ENCODE results near the gene ASXL2.
"Not testable (repeated sequence)": the region's sequence is repeated elsewhere in the genome, so short reads cannot be mapped to it uniquely, and the experiment has no call there.

The ASXL2 gene

GRCh38 chr2:25887624-25888242 lies 9.4 kb upstream of the ASXL2 start:
- no peak for DNase-seq

- no peak for DNase-seq
These were observed 7.6 kb upstream of the ASXL2 start for GRCh38 chr2:25885933-25886332.

DNA sequence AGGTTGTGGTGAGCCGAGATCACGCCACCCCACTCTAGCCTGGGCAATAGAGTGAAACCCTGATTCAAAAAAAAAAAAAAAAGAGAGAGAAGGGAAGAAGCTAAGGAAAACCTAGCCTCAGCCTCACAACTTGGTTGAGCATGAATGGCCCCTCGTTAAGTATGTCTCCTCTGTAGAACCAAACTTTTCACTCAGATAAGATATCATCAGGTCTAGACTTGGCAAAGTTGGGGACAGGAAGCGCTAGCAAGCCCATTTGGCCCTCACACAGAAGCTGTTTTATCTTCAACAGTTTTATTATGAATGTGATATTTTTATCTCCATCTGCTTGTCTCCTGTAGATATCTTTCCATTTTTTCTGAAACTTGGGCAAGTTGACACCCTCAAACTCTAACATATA lies 3.5 kb upstream of the ASXL2 start:
- no peak for DNase-seq

- DNase-seq = no peak
These were observed 945 bp upstream of the ASXL2 start for GRCh38 chr2:25879133-25879730.

DNA sequence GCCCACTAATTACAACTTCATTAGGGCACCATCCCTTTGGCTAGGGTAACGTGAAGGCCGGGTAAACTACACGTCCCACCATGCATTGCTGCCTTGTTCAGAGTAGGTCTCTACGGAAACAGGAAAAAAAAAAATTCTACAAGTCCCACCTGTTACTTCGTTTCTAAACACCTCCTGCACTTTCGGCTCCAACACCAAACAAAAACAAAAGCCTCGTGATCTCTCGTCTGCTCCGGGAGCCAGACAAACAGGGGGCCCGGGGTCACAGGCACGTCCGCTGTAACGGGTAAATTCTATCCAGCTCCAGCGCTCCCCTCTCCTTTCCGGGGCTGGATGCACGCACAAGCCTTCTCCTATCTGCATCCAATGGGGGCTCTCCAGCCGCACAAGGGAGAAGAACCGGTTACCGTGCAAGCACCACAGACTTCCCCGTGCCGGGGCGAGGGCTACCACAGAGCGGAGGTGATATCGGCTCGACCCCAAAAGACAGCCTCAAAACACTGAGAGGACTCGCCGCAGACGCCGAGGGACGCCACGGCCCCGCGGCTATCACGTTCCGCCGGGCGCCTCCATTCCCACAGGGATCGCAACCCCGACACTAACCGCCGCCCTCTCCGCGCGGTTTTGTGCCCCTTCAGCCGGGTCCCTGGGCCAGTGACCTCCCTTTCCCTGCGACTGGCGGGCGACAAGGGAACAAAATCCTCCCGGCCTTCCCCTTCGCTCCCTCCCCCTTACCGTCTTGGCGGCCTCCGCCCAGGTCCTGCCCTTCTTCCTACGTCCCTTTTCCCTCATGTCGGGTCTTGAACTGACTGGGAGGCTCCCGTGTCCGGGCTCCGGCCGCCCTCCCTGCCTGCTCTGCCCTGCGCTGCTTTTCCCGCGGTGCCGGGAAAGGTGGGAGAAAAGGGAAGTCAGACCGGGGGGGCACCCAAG lies 591 bp downstream of the ASXL2 start:
- DNase-seq = peak; percentile 55

GRCh38 chr2:25872134-25872533 lies 6.2 kb downstream of the ASXL2 start:
- no peak for DNase-seq

- DNase-seq = no peak
These were observed 10.8 kb downstream of the ASXL2 start for GRCh38 chr2:25867396-25868003.

DNA sequence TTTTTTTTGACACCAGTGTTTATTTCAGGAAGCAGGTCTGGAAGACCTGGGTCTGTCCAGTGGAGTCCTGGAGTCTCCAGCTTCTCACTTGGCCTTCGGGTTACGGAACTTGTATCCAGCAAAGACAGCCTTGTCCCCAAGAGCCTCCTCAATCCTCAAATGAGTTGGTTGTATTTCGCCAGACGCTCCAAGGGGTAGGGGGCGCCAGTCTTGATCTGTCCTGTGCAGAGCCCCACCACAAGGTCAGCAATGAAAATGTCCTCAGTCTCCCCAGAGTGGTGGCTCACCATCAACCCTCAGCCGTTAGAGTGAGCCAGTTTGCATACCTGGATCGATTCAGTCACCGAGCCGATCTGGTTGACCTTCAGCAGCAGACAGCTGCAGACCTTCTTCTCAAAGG lies 21.9 kb downstream of the ASXL2 start:
- no peak for DNase-seq

GRCh38 chr2:25855065-25855464 lies 23.2 kb downstream of the ASXL2 start:
- no peak for DNase-seq

DNA sequence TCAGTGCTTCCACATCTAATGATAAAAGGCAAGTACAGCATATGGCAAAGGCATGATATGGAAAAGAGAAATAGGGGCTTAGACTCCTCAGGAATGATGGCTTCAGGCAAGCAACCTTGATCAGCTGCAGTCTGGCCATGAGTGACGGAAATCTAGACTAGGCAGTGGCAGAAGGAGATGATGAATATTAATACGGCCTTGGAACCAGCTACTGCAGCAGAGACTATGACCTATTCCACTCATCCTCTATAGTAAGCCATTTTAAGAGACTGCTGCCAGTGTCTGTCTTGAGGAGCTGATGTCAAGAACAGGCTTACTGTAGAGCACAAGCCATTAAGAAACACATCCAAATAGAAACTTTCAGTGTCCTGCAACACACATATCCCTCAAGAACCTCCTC lies 23.7 kb downstream of the ASXL2 start:
- no peak for DNase-seq

DNA sequence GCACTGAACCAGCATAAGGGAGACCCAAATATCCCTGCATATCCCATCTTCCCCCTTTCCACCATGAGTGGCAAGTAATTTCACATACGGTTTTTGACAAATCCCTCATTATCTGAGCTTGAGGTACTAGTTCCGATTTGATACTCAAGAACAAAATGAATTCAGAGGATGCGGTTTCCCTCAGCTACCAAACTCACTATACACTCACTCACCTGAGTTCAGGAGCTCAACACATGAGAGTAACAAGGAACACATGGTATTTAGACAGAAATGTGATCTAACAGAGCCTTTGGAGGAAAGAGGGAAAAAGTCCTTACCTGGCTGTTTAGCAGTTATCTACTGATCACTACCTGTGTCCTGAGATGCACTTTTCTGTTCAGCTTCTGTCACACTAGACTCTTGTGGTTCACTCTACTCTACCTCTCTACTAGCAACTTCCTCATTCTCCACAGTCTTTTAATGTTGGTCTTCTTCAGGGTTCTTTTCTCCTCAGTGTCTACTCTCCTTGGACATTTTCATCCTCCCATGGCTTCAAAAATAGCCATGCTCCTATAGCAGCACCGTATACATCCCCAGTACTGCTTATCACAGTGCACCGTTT lies 25.1 kb downstream of the ASXL2 start:
- DNase-seq = no peak

DNA sequence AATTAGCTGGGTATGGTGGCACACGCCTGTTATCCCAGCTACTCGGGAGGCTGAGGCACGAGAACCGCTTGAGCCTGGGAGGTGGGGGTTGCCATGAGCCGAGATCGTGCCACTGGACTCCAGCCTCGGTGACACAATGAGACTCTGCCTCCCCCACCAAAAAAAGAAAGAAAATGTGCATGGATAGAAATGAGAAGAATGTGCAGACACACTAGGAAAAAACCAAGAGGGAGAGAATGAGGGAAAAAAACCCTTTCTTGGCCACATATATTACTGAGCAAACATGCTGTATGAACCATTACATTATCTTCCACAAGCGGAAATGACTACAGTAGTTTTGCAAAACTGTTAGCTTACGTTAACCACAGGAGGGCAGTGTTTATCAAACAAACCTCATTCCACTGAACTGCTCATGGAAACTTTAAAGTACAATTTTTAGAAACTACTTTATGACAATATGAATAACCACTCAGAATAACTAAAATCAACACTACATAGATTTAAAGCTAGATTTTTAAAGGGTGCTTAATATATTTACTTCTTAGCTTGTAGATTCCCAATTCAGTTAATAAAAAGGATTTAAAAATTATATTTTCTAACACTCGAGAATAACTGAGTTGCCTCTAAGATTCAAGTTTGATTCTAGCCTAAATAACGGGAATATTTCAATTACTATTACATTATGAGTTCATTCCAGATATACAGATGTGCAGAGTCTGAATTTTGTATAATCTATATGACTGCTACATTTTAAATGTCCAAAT lies 26.4 kb downstream of the ASXL2 start:
- DNase-seq = peak; percentile 18

GRCh38 chr2:25850400-25850799 lies 27.9 kb downstream of the ASXL2 start:
- not testable (repeated sequence) for DNase-seq

- not testable (repeated sequence) for DNase-seq
These were observed 28.9 kb downstream of the ASXL2 start for GRCh38 chr2:25849350-25849749.

DNA sequence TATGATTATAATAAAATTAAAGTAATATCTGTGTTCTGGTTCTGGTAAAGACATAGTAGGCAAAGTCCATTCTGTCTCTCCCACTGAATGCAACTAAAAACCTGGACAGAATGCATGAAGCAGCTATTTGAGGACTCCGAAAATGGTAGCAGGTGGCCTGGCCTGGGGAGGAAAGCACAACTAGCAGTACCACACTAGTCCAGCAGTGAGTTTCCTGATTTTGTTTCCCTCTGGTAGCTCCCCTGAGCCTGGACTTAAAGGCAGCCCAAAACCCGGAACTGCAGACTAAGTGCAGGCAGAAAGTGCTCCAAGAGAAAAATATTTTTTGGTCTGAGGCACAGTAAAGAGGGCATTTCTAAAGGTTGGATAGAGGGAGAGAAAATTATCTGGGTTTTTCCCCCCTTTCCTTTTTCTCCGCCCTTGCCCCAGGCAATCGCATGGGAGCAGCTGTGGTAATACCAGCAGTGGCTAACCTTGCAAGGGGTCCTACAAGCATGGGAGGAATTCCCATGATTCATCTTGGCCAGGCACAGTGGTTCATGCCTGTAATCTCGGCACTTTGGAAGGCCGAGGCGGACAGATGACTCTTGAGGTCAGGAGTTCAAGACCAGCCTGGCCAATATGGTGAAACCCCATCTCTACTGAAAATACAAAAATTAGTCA lies 32.3 kb downstream of the ASXL2 start:
- no peak for DNase-seq

DNA sequence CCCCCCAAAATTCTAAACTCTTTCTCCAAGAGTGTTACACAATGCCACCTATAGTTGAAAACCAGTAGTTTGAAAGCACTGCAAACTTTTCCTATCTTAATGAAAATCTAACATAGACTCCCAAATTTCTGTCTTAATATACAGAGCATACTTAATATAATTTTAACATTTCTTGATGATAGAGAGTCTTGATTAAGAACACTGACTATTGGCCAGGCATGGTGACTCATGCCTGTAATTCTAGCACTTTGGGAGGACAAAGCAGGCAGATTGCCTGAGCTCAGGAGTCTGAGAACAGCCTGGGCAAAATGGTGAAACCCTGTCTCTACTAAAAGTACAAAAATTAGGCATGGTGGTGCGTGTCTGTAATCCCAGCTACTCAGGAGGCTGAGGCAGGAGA lies 34.2 kb downstream of the ASXL2 start:
- no peak for DNase-seq

DNA sequence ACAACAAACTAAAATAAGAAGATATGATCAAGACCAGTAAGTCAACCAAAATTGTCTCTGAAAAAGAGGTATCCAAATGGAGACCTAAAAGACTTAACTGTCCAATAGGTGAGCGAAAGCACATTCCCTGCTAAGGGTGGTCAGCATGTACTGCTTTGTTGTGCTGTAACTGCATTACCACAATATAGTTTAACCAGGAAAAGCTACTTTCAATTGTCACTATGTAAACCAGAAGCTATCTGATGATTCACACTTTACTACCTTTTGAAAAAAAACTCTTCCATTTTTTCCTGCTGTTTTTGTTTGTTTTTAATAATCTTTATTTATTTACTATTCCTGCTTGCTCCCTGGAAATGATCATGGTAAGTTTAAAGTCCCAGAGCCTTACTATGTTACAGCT lies 36.1 kb downstream of the ASXL2 start:
- DNase-seq = no peak

GRCh38 chr2:25838152-25838756 lies 40.0 kb downstream of the ASXL2 start:
- DNase-seq = no peak

DNA sequence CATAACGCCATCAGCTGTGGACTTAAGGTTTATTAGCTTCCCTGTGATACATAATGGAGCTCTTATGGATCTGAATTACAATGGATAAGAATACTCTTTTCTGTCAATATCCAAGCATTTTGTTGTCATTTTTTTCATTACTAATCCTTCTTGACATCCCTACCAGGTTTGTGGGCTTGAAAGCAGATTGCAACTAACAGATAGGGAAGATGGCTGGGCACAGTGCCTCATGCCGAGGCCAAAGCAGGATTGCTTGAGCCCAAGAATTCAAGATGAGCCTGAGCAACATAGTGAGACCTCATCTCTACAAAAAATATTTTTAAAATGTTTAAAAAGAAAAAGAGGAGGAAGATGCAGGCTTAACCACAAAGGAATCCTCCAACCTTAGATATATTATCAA lies 42.4 kb downstream of the ASXL2 start:
- DNase-seq = no peak

DNA sequence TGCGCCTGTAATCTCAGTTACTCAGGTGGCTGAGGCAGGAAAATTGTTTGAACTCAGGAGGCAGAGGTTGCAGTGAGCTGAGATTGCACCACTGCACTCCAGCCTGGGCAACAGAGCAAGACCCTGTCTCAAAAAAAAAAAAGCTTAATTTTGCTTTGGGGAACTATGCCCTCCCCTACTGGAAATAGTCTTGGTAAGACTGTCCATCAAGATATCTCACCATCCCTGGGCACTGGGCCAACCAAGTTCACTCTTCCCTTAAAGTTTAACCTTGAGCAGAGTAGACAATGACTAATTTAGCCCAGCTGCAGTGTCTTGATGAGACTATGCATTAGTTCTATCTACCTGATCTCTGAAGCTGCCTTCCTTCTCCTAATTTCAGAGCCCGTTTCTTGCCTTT lies 44.7 kb downstream of the ASXL2 start:
- no peak for DNase-seq

DNA sequence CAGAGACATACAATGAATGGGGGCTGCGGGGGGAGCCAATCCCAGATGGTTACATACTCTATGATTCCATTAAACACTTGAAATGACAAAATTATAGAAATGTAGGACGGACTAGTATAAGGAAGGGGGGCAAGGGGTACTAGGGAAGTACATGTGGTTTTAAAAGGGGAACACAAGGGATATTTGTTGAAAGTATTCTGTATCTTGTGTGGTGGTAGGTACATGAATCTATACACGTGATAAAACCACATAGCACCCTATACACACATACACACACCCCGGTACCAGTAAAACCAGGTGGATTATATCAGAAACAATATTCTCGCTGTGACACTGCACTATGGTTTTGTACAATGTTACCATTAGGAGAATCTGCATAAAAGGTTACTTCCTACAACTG lies 45.4 kb downstream of the ASXL2 start:
- DNase-seq = no peak
